ENCODE measurements around the gene SGK2. TPM values are rescaled to one million over a fixed set of nuclear protein-coding genes. Genes with fewer than 3 reads are reported as not detected.

Gene SGK2
- total RNA-seq, 1 experiment from 2014 or later = not detected

GRCh38 chr20:43539975-43540672, 18.7 kb upstream of the SGK2 start:
- Histone ChIP-seq H3K27ac (no peak overlapping the region), H3K27me3 (replicated peaks) (no peaks in the 10 kb centered on the region), H3K4me1 (replicated peaks) (no peaks in the 10 kb centered on the region), H3K4me3 (no peak overlapping the region), H3K9me3 (replicated peaks) (no peaks in the 10 kb centered on the region), H3K36me3 (no peaks in the 10 kb centered on the region)
- DNase-seq (ENCODE audit: low read depth in 1 of 2, low spot score in 2 of 2) = no peak

GRCh38 chr20:43540673-43541060, 18.2 kb upstream of the SGK2 start:
- H3K36me3 ChIP-seq = no peaks in the 10 kb centered on the region
- H3K27me3 ChIP-seq (replicated peaks) = no peaks in the 10 kb centered on the region
- H3K4me1 ChIP-seq (replicated peaks) = no peaks in the 10 kb centered on the region
- no peak overlapping the region for H3K27ac ChIP-seq
- no peaks in the 10 kb centered on the region for H3K9me3 ChIP-seq (replicated peaks)
- H3K4me3 ChIP-seq = no peak overlapping the region
- no peak for DNase-seq (ENCODE audit: low read depth in 1 of 2, low spot score in 2 of 2)

- no peak overlapping the region for H3K4me3 ChIP-seq
- DNase-seq (ENCODE audit: low read depth in 1 of 2, low spot score in 2 of 2) = no peak
- H3K4me1 ChIP-seq (replicated peaks) = no peaks in the 10 kb centered on the region
- H3K36me3 ChIP-seq = no peaks in the 10 kb centered on the region
- no peaks in the 10 kb centered on the region for H3K9me3 ChIP-seq (replicated peaks)
- no peaks in the 10 kb centered on the region for H3K27me3 ChIP-seq (replicated peaks)
- H3K27ac ChIP-seq = no peak overlapping the region
Observed at GRCh38 chr20:43541214-43541613, 17.6 kb upstream of the SGK2 start.

GRCh38 chr20:43542161-43542560, 16.7 kb upstream of the SGK2 start:
- H3K4me3 ChIP-seq = no peak overlapping the region
- no peaks in the 10 kb centered on the region for H3K27me3 ChIP-seq (replicated peaks)
- H3K4me1 ChIP-seq (replicated peaks) = no peaks in the 10 kb centered on the region
- H3K9me3 ChIP-seq (replicated peaks) = no peaks in the 10 kb centered on the region
- no peak for DNase-seq (ENCODE audit: low read depth in 1 of 2, low spot score in 2 of 2)
- no peaks in the 10 kb centered on the region for H3K36me3 ChIP-seq
- H3K27ac ChIP-seq = no peak overlapping the region

DNA sequence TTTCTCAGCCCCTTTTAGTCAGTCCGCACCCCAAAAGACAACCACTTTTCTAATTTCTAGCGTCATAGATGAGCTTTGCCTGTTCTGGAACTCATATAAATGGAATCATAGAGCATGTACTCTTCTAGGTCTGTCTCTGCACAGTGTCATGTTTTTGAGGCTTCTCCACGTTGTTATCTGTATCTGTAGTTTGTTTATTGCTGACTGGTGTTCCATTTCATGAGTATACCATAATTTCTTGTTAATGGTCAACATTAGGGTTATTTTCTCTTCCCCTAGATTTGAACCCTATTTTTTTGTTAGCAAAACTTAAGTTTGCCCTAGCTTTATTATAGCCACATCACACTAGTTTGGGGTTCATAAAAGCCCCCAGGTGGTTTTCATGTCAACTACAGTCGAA, 16.2 kb upstream of the SGK2 start:
- DNase-seq (ENCODE audit: low read depth in 1 of 2, low spot score in 2 of 2) = no peak
- H3K9me3 ChIP-seq (replicated peaks) = peaks cover 4% of the 10 kb centered on the region
- H3K36me3 ChIP-seq = no peaks in the 10 kb centered on the region
- H3K4me3 ChIP-seq = no peak overlapping the region
- no peak overlapping the region for H3K27ac ChIP-seq
- H3K4me1 ChIP-seq (replicated peaks) = no peaks in the 10 kb centered on the region
- no peaks in the 10 kb centered on the region for H3K27me3 ChIP-seq (replicated peaks)

- peaks cover 4% of the 10 kb centered on the region for H3K9me3 ChIP-seq (replicated peaks)
- H3K4me3 ChIP-seq = no peak overlapping the region
- no peaks in the 10 kb centered on the region for H3K27me3 ChIP-seq (replicated peaks)
- no peak for DNase-seq (ENCODE audit: low read depth in 1 of 2, low spot score in 2 of 2)
- no peaks in the 10 kb centered on the region for H3K36me3 ChIP-seq
- no peak overlapping the region for H3K27ac ChIP-seq
- H3K4me1 ChIP-seq (replicated peaks) = no peaks in the 10 kb centered on the region
Observed at GRCh38 chr20:43543138-43543537, 15.7 kb upstream of the SGK2 start.

DNA sequence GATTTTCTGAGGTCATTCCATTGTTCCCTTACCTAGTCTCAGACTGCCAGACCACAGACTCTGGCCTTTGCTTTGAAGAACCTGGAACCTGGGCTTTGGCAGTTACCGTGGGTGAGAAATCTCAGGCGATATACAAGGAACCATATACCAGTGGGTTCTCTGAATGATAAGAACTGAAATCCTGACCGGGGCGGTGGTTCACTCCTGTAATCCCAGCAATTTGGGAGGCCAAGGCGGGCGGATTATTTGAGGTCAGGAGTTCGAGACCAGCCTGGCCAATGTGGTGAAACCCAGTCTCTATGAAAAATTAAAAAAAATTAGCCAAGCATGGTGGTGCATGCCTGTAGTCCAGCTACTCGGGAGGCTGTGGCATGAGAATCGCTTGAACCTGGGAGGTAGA, 14.3 kb upstream of the SGK2 start:
- Histone ChIP-seq H3K27me3 (replicated peaks) (no peaks in the 10 kb centered on the region), H3K4me3 (no peak overlapping the region), H3K9me3 (replicated peaks) (peaks cover 4% of the 10 kb centered on the region), H3K36me3 (no peaks in the 10 kb centered on the region), H3K27ac (no peak overlapping the region), H3K4me1 (replicated peaks) (no peaks in the 10 kb centered on the region)
- DNase-seq (ENCODE audit: low read depth in 1 of 2, low spot score in 2 of 2) = no peak

DNA sequence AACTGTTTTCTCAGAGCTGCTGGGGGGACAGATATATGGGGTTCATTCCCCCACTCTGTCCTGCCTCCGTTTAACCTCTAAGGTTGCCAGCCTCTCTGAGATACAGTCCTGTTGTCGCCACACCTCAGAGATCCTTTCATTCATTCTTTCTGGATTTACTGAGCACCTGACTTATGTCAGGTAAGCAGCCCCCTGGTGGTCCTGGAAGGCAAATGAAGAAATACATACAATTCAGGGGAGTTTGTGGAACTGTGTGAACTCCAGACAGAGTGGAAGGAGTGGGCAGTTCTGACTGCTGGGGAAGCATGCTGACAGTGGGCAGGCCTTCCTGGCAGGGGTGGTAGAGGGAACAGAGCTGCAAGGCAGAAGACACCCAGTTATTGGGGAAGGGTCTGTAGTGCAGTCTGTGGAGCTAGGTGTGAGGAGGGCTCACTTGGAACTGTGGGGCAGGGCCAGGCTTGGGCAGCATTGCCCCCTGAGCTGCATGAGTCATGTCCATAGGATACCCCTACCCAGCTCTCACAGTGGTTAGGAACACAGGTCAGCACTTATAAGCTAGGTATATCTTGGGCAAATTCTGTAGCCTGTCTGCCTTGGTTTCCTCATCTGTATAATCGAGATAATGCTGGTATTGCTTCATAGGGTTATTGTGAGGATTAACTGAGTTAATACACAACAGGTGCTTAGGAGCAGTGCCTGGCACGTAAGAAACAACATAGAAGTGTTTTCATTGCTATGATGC, 12.8 kb upstream of the SGK2 start:
- Histone ChIP-seq H3K4me1 (replicated peaks) (no peaks in the 10 kb centered on the region), H3K4me3 (no peak overlapping the region), H3K27ac (no peak overlapping the region), H3K36me3 (no peaks in the 10 kb centered on the region), H3K27me3 (replicated peaks) (no peaks in the 10 kb centered on the region), H3K9me3 (replicated peaks) (peaks cover 4% of the 10 kb centered on the region)
- DNase-seq (ENCODE audit: low read depth in 1 of 2, low spot score in 2 of 2) = no peak

DNA sequence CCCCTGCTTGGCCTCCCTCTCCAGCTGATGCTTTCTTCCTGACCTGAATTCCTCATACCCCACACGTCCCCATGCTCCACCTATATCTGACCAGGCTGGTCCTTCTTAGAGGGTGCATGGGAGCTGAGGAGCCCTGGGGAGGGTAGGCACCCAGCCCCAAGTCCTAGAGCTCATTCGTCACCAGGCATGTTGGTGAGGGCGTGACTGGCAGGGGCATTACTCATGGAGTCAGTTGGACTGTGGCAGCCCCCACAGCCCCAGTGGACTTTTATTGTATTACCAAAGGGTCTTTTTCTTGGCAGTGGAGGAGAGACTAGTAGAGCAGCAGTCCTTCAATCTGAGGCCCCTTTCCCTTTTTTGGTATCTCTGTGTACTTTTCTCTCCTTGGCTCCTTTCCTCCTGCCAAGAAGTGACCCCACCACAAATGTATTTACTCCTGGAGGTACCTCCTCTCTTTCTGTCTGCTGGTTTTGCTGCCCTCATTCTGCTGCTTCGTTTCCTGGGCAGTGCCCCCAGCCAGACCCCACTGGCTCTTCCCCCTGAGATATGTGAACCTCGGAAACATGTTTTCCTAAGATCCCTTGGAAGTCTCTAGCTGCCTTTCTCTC, 10.4 kb upstream of the SGK2 start:
- DNase-seq (ENCODE audit: low read depth in 1 of 2, low spot score in 2 of 2) = no peak
- Histone ChIP-seq H3K27me3 (replicated peaks) (no peaks in the 10 kb centered on the region; the same call in 1 of the 2 replicates), H3K4me3 (no peak overlapping the region), H3K4me1 (replicated peaks) (no peaks in the 10 kb centered on the region), H3K27ac (no peak overlapping the region), H3K9me3 (replicated peaks) (peaks cover 4% of the 10 kb centered on the region), H3K36me3 (no peaks in the 10 kb centered on the region)

GRCh38 chr20:43549416-43550065, 9.3 kb upstream of the SGK2 start:
- H3K4me1 ChIP-seq (replicated peaks) = no peaks in the 10 kb centered on the region
- H3K4me3 ChIP-seq = no peak overlapping the region
- no peaks in the 10 kb centered on the region for H3K36me3 ChIP-seq
- peaks cover 4% of the 10 kb centered on the region for H3K9me3 ChIP-seq (replicated peaks)
- DNase-seq (ENCODE audit: low read depth in 1 of 2, low spot score in 2 of 2) = no peak
- H3K27me3 ChIP-seq (replicated peaks) = no peaks in the 10 kb centered on the region; the same call in 1 of the 2 replicates
- H3K27ac ChIP-seq = no peak overlapping the region

GRCh38 chr20:43550456-43550855, 8.4 kb upstream of the SGK2 start:
- DNase-seq (ENCODE audit: low read depth in 1 of 2, low spot score in 2 of 2) = no peak
- no peak overlapping the region for H3K27ac ChIP-seq
- H3K36me3 ChIP-seq = no peaks in the 10 kb centered on the region
- H3K9me3 ChIP-seq (replicated peaks) = peaks cover 4% of the 10 kb centered on the region
- no peaks in the 10 kb centered on the region for H3K4me1 ChIP-seq (replicated peaks)
- H3K4me3 ChIP-seq = no peak overlapping the region
- no peaks in the 10 kb centered on the region; the same call in 1 of the 2 replicates for H3K27me3 ChIP-seq (replicated peaks)

DNA sequence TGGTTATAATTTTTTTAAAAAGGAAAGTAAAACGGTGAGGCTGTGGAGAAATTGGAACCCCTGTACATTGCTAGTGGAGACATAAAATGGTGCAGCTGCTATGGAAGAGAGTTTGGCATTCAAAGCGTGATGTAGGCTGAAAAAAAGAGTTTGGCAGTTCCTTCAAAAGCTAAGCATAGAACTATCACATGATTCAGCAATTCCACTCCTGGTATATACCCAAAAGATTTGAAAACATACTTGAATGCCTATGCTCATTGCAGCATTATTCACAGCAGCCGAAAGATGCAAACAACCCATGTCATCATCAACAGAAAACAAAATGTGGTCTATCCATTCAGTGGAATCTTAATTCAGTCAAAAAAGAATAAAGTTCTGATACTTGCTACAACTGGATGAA, 4.5 kb upstream of the SGK2 start:
- Histone ChIP-seq H3K4me1 (replicated peaks) (no peaks in the 10 kb centered on the region), H3K9me3 (replicated peaks) (no peaks in the 10 kb centered on the region), H3K27me3 (replicated peaks) (no peaks in the 10 kb centered on the region; the same call in 1 of the 2 replicates), H3K27ac (no peak overlapping the region), H3K36me3 (no peaks in the 10 kb centered on the region), H3K4me3 (no peak overlapping the region)
- DNase-seq (ENCODE audit: low read depth in 1 of 2, low spot score in 2 of 2) = no peak

GRCh38 chr20:43559147-43559987, 540 bp downstream of the SGK2 start:
- no peaks in the 10 kb centered on the region for H3K36me3 ChIP-seq
- no peak overlapping the region for H3K4me3 ChIP-seq
- H3K4me1 ChIP-seq (replicated peaks) = no peaks in the 10 kb centered on the region
- DNase-seq (ENCODE audit: low read depth in 1 of 2, low spot score in 2 of 2) = no peak
- H3K9me3 ChIP-seq (replicated peaks) = no peaks in the 10 kb centered on the region
- no peak overlapping the region for H3K27ac ChIP-seq
- no peaks in the 10 kb centered on the region for H3K27me3 ChIP-seq (replicated peaks)

Measured in SJSA1 (cell line).